CD4-positive, alpha-beta T cell treated with Interferon gamma for 1 hour (primary cell): ENCODE data around the gene IL15.
A peak's percentile ranks its signal among the peaks of the same experiment; 100 is the strongest.
"Not testable (repeated sequence)": the region's sequence is repeated elsewhere in the genome, so short reads cannot be mapped to it uniquely, and the experiment has no call there.

Experiments used
- DNase-seq: peaks from one replicate; pipeline ENCODE4 v3.0.0-alpha.2; 2020

Gene IL15, protein sequence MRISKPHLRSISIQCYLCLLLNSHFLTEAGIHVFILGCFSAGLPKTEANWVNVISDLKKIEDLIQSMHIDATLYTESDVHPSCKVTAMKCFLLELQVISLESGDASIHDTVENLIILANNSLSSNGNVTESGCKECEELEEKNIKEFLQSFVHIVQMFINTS

DNA sequence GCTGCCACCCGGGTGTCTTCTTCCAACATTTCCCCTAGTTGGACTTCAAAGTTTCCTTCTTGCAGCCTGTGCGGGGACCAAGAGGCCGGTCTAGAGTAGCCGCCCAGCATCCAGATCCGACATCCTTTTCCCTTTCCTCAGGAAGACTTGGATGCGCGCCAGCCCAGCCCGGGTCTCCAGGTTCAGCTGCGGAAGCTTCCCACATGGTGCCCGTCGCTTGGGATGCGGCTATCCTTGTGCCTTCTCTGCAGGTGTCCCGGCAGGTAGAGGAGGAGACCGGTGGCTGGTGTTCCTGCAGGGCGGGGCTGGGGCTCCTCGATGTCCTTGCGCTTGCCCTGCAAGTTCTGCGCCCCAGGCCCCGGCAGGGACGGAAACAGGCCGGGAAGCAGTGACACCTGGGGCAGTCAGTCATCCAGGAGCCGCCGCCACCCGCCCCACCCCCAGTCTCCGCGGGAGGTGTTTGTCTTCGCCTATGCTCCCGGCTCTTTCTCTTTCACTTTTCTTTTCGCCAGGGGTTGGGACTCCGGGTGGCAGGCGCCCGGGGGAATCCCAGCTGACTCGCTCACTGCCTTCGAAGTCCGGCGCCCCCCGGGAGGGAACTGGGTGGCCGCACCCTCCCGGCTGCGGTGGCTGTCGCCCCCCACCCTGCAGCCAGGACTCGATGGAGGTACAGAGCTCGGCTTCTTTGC lies at the start of gene IL15:
Gene IL15 (plus strand): TSS at position 502 of the 689 bp plus-strand sequence. CDS start 82,882 bp downstream, outside the sequence.
- DNase-seq = peak; percentile 63

DNA sequence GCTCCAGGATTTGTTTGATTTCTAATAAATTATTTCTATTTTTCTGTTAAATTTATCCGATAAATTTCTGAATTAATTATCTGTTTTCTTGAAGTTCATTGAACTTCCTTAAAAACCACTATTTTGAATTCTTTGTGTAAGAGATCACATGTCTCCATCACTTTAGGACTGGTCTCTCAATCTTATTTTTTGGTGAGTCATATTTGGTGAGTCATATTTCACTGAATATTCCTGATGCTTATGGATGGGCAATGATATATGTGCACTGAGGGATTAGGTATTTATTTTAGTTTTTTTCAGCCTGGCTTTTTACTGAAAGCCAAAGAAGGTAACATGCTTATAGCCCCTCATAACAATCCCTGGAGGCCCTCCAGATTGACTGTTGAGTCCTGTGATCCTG lies 48.5 kb upstream of the IL15 start:
- DNase-seq = no peak

DNA sequence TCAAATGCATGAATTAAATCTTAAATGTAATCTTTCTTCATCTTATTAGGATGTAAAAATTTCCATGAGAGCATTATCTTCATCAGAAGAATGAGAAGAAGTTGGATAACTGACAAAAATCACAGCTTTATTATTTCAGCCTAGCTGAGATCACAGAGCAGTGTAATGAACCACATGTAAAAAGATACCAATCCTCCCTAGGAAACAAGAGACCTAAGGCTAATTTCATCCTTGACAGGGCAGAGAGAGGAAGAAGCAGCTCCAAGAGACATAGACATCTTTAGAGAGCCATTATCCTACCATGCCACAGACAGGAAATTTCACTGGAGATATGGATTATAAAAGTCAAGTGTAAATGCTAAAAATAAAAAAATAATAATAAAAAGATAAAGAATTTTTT lies 40.9 kb upstream of the IL15 start:
- DNase-seq = no peak

DNA sequence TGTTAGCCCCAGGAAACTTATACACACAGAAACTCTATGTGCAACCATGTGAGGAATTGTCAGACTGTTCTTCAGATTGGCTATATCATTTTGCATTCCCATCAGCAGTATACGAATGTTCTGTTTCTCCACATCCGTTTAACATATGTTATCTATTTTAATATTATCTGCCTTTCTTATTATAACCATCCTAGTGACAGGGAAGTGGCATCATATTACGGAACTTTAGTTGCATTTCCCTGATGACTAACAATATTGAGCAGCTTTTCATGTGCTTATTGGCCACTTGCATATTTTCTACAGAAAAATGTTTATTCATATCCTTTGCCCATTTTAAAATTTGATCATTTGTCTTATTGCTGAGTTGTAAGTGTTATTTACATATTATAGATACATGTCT lies 36.5 kb upstream of the IL15 start:
- no peak for DNase-seq

DNA sequence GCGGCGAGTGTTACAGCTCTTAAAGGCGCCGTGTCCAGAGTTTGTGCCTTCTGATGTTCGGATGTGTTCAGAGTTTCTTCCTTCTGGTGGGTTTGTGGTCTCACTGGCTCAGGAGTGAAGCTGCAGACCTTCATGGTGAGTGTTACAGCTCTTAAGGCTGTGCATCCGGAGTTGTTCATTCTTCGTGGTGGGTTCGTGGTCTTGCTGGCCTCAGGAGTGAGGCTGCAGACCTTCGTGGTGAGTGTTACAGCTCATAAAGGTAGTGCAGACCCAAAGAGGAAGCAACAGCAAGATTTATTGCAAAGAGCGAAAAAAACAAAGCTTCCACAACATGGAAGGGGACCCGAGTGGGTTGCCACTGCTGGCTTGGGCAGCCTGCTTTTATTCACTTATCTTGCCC lies 31.7 kb upstream of the IL15 start:
- DNase-seq = not testable (repeated sequence)

DNA sequence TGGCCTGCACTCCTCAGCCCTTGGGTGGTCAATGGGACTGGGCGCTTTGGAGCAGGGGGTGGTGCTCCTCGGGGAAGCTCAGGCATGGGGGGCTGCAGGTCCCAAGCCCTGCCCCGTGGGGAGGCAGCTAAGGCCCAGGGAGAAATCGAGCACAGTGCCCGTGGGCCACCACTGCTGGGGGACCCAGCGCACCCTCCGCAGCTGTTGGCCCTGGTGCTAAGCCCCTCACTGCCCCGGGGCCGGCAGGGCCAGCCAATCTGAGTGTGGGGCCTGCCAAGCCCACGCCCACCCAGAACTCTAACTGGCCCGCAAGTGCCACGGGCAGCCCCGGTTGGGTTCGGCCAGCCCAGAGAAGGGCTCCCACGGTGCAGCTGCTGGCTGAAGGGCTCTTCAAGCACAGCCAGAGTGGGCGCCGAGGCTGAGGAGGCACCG lies 30.9 kb upstream of the IL15 start:
- no peak for DNase-seq

DNA sequence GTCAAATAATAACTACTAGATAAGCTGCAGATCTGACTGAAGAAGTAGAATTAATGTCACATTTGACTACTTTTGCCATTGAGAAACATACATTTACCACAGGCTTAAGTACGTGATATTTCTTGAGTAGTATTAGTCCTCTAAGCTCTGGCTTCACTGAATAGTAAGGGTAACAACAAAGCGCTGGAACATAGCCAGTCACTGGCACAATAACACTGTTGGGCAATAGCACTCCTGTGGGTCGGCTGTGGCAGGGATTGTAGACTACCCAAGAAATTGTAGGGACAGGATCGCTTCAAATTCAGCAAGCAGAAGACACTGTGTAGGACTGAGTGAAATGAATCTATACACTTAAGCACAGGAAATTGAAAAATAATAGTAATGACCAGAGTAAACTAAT lies 27.1 kb upstream of the IL15 start:
- DNase-seq = no peak

DNA sequence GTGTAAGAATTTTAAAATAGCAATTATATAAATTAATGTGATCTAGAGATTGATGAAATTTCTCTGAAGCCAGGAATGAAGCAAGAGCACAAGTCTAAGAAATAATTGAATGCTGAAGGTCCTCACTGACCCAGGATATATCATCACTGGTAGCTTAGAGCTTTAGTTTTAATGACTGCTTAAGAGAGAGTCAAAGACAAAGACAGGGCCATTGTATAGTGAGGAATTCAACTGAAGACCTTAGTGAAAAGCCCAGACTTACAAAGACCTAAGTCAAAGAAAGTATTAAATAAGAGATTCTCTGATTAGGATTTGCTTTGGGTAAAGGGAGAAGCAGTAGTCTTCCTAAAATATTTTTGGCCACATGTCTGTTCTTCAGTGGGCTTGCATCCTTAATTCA lies 26.0 kb upstream of the IL15 start:
- DNase-seq = no peak

DNA sequence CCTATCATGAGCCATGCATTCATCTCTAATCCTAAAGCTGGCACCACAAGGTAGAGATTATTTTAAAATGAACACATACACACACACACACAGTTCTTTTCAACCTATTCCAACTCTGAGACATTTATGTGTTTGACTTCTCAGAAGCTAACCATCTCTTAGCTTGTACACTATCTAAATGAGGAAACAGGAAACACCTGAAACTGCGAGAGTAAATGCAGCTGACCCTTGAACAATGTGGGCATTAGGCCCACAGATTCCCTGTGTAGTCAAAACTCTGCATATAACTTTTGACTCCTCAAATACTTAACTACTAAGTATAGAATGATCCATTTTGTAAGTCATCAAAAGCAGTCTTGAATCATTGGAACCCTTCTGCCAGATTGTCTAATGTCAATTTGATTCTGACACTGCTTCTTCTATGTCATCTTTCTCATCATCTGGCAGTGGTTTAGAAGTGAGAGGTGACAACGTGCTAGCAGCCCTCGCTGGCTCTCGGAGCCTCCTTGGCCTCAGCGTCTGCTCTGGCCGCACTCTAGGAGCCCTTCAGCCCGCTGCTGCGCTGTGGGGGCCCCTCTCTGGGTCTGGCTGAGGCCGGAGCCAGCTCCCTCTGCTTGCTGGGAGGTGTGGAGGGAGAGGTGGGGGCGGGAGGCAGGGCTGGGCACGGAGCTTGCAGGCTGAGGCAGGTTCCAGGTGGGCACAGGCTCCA lies 21.4 kb upstream of the IL15 start:
- no peak for DNase-seq

DNA sequence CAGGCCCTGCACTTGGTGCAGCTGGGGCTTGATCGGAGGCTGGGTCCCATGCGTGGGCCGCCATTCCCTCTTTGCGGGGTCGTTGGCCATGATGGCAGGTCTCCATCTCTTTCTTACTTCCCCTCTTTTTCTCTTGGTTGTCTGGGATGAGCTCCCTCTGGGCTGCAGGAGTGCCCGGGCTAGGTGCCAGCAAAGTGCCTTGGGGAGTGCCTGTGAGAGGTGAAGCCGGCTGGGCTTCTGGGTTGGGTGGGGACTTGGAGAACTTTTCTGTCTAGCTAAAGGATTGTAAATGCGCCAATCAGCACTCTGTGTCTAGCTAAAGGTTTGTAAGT lies 20.8 kb upstream of the IL15 start:
- DNase-seq = not testable (repeated sequence)

DNA sequence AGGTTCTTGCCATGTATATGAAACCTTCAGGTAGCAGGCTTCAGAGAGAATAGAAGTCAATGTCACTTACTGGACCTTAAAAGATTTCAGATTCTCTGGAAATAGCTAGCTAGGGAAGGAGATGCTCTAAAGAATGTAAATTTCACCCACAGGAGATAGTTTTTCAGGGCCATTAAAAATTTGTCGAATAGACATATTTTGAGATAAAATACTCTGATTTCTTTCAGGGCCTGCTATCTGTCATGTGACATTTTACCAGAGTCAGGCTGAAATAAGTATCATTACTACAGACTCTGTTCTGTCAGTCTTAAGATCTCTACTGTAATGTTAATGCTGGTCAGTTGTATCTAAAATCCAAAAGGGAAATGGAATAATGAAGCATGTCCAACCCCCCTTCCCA lies 15.7 kb upstream of the IL15 start:
- DNase-seq = no peak

DNA sequence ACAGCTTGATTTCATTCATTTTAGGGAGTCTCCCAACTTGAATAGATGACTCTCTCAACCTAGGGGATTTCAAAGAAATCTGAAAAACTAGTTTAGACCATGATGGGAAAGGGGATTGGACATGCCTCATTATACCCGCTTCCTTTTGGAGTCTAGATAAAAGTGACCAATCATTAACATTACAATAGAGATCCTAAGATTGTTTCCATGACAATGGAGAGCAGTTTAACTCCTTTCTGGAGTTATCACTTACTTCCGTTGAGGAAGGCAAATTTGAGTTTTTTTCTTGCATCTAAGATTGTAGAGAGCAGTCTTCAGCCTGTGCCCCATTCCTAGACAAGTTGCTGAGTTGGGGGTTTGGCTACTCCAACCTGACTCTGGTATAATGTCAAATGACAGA lies 11.4 kb upstream of the IL15 start:
- no peak for DNase-seq

DNA sequence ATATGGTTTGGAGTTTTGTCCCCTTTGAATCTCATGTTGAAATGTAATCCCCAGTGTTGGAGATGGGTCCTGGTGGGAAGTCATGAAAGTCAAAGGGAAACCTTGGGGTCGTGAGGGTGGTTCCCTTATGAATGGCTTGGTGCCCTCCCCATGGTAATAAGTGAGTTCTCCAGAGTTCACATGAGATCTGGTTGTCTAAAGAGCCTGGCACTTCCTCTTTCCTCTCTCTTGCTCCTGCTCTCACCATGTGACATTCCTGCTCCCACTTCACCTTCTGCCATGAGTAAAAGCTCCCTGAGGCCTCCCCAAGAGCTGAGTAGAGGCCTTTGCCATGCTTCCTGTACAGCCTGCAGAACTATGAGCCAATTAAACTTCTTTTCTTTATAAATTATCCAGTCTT lies 5.5 kb upstream of the IL15 start:
- DNase-seq = no peak

DNA sequence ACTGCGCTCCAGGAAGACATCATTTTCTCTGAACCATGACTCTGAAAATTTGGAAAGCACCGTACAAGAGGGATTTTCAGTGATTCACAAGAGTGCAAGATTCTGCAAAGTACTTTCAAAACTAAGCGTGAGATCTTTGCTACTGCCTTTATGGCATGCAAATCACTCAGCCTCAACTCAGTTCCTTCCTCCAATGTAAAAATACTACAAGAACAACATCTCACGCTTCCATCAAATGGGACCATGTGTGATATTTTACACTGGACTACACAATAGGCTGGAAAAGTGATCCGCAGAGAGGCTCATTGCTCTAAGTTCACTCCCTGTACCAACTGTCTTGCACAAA lies 674 bp upstream of the IL15 start:
- no peak for DNase-seq

DNA sequence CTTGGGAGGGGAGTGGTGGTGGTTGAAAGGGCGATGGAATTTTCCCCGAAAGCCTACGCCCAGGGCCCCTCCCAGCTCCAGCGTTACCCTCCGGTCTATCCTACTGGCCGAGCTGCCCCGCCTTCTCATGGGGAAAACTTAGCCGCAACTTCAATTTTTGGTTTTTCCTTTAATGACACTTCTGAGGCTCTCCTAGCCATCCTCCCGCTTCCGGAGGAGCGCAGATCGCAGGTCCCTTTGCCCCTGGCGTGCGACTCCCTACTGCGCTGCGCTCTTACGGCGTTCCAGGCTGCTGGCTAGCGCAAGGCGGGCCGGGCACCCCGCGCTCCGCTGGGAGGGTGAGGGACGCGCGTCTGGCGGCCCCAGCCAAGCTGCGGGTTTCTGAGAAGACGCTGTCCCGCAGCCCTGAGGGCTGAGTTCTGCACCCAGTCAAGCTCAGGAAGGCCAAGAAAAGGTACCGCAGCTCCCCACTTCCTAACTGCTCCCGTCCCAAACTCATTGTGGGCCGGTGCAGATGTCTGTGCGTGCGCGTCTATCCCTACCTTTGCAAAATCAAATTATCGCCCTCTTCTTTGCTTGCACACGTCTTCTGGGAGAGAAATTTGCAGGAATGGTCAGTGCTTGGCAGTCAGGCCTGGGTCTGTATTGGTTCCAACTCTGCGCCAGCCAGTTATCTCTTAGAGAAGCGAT lies 533 bp downstream of the IL15 start:
- no peak for DNase-seq

DNA sequence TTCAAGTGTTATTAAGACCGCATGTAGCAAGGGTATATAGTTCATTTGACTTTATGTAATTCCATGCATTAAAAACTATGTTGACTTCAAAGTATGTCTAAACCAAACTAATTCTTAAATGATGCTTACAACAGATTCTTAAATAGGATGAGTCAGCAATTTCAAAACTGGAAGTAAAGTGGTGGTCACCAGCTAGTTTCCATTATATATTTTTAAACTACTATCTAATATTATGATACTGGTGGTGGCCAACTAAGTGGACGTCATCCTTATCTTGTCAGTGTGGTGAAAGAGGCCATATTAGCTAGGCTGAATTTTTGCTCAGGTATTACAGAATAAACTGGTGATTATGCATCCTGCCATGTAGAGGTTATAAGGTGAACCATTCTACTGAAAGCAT lies 1.2 kb downstream of the IL15 start:
- no peak for DNase-seq

DNA sequence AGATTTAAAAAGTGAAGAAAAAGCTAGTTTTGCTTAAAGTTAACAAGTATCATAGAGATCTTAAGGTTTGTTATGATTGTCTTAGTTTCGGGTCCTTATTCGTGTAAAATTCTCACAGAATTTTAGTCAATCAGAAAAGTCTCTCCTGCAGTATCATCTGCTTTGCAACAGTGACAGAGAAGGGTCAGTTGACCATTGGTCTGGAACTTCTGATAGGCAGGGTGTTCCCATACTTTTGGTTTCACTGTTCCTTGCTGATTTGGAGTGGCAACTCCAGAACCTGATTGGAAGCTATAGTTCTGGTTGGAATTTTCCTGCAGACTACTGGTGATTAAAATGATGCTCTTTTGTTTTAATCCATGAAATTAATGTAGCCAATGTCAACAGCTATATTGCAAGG lies 1.8 kb downstream of the IL15 start:
- no peak for DNase-seq

DNA sequence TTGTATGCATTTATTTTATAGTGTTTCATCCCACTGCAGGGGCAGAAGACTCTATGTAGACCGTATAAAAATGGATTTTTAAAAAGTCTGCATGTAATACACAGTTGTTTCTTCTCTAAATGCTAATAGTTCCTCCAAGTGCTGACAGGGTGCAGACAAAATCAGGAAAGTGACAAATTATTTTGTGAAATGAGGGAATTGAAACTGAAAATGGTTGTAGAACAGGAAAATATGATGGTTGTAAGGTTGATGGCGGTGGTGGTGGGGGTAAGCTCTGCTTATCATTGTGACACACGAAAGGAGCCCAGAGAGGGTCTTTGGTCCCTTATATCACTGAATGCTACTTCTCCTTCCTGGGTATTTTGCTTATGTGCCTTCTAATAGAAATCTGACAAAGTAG lies 4.3 kb downstream of the IL15 start:
- DNase-seq = no peak

DNA sequence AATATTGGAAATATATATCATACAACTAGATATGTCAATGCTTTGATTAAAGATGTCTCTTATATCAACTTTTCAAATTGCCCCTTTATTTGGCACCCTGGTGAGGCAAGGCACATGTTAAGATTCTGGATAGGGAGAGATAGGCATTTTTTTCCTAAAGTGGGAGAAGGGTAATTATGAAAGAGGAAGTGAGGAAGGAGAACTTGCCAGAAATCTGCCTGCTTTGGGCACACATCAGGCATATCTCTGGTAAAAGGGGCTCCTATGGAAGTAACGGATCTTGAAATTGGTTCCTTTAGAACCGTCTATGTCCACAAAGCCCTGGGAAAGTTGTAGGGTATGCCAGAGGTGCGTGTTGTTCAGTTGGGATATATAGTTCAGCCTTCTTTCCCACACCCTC lies 5.7 kb downstream of the IL15 start:
- DNase-seq = no peak

DNA sequence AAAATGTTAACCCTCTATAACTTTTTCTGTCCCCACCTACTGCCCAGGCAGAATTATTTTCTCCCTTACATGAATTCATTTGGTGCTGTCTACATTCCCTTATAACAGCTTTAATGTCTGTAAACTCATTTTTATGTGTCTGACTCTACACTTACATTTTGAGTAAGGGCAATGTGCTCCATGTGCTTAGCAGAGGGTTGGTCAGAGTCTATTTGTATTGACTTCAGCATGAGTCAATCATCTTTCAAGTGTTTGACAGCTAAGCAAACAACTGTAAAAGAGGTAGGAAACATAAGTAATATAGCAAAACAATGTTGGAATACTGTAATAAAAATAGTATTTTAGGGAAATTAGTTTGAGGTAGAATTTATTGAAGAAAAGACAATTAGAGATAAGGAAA lies 6.3 kb downstream of the IL15 start:
- DNase-seq = no peak

DNA sequence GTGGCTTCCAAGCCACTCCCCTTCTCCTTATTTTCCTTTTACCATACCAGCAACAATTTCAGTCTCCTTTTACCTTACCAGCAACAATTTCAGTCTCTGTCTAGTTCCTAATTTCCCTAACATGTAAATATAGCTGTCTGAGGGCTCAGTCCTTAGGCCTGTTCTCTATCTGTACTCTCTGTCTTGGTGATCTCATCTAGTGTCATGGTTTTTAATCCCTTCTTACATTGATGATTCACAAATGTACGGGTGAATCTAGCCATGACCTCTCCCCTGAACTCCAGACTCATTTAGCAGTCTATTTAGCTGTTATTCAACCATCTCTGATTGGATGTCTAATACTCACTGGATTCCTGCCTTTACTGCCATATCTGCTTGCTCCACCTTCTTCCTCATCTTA lies 7.2 kb downstream of the IL15 start:
- no peak for DNase-seq

DNA sequence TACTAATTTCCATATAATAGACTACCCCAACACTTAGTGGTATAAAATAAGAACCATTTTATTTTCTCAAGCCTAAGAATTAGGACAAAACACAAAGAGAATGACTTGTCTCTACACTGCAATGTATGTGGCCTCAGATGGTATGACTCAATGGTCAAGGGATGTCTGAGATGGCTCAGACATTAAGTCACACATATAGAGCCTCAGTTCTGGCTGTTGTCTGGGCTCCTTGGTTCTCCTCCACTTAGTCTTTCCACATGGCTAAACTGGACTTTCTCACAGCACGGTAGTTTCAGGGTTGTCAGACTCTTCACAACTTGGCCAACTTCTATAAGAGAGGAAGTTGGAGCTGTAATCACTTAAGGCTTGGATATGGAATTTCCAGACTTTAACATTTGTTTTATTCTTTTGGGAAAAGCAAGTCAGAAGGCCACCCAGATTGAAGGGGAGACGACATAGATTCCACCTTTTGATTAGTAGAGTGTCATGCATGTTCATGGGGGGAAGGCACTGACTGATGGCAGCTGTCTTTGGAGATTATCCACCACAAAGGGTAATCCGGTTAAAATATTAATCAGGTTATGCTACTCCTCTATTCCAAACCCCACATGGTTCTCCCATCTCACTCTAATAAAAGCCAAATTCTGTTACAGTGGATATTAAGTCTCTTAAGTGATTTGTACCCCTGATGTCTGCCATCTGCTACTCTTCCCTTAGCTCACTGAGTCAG lies 9.4 kb downstream of the IL15 start:
- DNase-seq = no peak

DNA sequence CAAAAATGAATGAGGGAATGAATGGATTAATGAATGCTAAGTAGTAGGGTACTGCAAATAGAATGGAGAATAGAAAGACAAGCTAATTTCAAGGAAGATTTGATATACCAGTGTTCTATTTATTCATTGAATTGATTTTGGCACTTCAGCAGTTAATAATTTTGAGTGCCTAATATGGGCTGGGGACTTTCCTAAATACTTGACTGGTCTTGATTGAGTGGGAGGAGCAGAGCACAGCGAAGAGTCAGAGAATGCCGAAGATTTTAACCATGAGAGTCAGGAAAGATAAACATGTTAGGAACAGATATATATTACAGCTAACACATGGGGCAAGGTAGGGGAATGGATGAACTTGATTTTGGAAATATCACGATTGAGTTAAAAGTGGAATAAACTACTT lies 10.6 kb downstream of the IL15 start:
- no peak for DNase-seq

DNA sequence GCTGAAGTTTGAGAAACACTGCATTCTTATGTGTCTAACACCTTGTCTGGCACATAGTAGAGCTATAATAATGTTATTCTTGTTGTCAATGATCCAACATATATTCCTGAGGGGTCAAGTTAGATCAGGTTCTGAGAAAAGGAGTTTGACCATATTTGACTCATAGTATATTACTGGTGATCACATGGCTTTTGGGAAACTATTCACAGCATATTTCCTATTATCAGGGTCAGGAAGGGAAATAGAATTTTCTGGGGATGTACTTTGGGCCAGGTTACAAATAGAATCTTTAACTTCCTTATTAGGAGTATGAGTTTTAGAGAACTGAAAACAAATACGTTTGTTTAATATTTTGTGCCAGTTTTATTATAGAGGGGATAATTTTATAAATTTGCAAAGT lies 11.6 kb downstream of the IL15 start:
- no peak for DNase-seq
